AML-193 (cell line): Measurements from ENCODE around the gene P2RX1.
"Not testable (repeated sequence)": the region's sequence is repeated elsewhere in the genome, so short reads cannot be mapped to it uniquely, and the experiment has no call there.

Source experiments
- DNase-seq, 2 experiments: peaks; one replicate each; lab custom pipeline; 2025; lab: John Stamatoyannopoulos, UW

Gene P2RX1

DNA sequence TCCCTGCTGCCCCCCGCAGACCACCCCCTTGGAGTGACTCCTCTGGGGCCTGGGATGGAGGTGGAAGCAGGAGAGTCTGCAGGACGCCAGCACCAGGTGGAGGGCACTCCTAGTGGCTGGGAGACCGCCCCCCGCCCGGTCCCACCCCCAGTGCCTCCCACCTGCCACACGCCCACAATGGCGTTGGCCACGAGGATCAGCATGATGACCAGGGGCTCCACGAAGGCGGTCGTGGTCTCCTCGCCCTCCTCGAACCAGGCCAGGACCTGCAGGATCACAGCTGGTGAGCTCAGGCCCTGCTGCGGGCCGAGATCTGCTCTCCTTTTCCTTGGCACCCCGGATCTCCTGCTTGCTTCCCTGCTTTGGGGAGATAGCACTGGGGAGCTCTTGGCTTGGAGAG lies 35.2 kb upstream of the P2RX1 start:
- no peak for DNase-seq

DNA sequence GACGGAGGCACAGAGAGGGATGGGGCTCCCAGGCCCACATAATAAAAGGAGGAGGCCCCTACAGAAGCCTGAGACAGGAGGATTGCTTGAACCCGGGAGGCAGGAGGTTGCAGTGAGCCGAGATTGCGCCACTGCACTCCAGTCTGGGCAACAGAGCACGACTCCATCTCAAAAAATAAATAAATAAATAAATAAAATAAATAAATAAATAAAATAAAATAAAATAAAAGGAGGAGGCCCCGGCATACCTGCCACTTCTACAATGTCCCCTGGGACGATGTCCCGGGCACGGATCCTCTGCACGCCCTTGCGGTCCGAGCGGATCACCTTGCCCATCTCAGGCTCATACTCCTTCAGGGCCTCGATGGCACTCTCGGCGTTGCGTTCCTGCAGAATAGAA lies 34.7 kb upstream of the P2RX1 start:
- DNase-seq, result no peak

DNA sequence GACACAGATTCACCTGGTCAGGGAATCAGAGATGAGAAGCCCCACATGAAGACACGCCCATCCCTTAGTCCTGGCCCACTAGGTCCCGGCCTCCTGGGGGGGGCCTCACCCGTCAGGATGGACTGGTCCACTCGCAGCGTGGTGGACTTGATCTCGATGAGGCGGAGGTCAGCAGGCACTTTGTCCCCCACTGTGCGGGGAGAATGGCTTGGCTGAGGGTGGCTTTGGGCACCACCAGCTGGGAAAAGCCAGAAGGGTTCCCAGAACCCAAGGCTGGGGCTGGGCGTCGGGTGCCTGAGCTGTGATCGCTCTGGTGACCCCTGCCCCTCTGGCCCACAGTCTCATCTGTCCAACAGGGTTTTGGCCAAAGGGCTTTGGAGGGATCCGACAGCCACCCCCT lies 34.3 kb upstream of the P2RX1 start:
- no peak for DNase-seq

GRCh38 chr17:3949418-3949817 lies 33.2 kb upstream of the P2RX1 start:
- no peak for DNase-seq

GRCh38 chr17:3948551-3948950 lies 32.3 kb upstream of the P2RX1 start:
- not testable (repeated sequence) for DNase-seq

DNA sequence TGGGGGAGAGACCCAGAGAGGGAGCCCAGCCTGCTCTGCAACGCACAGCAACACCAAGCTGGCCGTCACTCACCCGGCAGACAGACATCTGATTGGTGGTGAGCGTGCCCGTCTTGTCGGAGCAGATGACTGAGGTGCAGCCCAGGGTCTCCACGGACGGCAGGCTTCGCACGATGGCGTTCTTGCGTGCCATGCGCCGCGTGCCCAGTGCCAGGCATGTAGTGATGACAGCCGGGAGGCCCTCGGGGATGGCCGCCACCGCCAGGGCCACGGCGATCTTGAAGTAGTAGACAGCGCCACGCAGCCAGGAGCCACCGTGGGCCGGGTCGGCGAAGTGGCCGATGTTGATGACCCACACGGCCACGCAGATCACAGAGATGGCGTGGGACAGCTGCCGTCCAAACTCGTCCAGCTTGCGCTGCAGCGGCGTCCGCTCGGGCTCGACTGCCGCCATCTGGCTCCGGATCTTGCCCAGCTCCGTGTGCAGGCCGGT lies 31.1 kb upstream of the P2RX1 start:
- DNase-seq, result no peak

- no peak for DNase-seq
Measured at GRCh38 chr17:3946711-3947235, 30.5 kb upstream of the P2RX1 start.

- DNase-seq, result no peak
Measured at GRCh38 chr17:3944485-3945388, 28.5 kb upstream of the P2RX1 start.

DNA sequence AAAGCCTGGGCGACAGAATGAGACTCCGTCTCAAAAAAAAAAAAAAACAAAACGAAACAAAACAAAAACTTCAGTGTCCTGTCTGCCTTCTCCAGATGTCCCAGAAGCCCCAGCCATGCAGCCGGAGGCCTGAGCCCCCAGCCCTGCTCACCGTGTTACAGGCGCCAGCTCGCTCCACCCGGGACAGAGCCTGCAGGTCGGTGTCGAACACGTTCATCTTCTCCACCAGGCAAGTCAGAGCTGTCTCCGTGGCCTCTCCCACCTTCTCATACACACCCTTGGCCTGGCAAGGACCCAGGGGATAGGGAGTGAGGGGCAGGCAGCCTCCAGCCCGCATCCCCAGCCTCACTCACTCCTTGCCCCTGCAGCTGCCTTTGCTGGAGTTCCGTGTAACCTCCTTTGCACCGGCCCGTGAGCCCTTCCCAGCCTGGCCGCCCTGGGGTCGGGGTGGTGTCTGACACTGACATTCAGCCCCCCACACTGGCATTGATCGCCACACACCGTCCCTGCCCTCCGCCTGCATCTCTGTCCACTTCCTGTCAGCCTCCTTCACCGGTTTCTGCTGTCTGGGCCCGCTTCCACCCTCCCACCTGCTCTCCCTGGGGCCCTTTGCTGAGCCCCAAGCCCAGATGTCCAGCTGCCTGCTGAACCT lies 27.1 kb upstream of the P2RX1 start:
- DNase-seq, result no peak

- no peak for DNase-seq
Measured at GRCh38 chr17:3940965-3941698, 24.9 kb upstream of the P2RX1 start.

GRCh38 chr17:3937359-3937758 lies 21.1 kb upstream of the P2RX1 start:
- no peak for DNase-seq

GRCh38 chr17:3935825-3936355 lies 19.6 kb upstream of the P2RX1 start:
- no peak for DNase-seq

DNA sequence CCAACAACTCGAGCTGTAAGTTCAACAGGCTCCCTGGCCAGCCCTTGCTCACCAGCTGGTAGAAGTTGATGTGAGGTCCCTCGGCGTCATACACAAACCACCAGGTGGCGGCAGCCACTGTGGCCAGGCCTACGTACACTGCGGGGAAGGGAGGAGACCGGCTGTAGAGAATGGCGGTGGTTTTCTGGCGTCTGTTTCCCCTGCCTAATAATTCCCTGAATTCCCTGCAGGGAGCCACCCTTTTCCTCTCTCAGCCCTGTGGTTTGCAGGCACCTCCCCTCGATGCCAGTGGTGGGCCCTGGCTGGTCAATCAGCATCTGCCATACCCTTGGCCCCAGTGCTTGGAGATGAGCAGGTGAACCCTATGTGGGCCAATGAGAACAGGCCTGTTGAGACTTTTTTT lies 18.9 kb upstream of the P2RX1 start:
- DNase-seq, result peak in 1 of 2 experiments; percentile 22

DNA sequence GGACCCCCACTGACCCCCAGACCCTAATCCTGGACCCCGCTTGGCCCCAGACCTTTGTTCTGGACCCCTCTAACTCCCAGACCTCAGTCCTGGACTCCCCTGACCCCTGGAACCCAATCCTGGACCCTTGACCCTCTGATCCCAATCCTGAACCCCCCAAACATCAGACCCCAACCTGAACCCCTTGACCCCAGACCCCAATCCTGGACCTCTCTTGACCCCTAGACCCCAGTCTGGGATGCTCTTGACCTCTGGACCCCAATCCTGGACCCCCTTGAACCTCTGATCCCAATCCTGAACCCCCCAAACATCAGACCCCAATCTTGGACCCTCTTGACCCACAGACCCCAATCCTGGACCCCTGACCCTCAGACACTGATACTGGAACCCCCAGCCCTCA lies 13.5 kb upstream of the P2RX1 start:
- DNase-seq, result no peak

GRCh38 chr17:3929181-3929580 lies 12.9 kb upstream of the P2RX1 start:
- no peak for DNase-seq

- no peak for DNase-seq
Measured at GRCh38 chr17:3928406-3928805, 12.1 kb upstream of the P2RX1 start.

GRCh38 chr17:3927628-3928340 lies 11.5 kb upstream of the P2RX1 start:
- no peak for DNase-seq

- DNase-seq, result no peak
Measured at GRCh38 chr17:3926860-3927627, 10.8 kb upstream of the P2RX1 start.

- DNase-seq, result no peak
Measured at GRCh38 chr17:3925684-3926485, 9.6 kb upstream of the P2RX1 start.
